GM12878 (cell line): ENCODE data around the gene TMEM151A. TPM values are rescaled to one million over a fixed set of nuclear protein-coding genes. Genes with fewer than 3 reads are reported as not detected.

Source experiments
- ATAC-seq: fragments of 200-7000 bp; cut with Tn5 transposase; 3 replicates; pipeline ENCODE4 v1.9.1; 2020; ENCODE audit warnings: mild to moderate bottlenecking, moderate library complexity
- BruUV-seq: library from RNA; stranded (reverse); fragments of 400-500 nt; replicated peaks from 2 replicates; lab custom pipeline; 2021; lab: Mats Ljungman, UMichigan
- CTCF ChIA-PET: fragments of 300-600 bp; sonication (Branson Sonifier 250); formaldehyde crosslinking; extraction: SDS; loops from one replicate; lab custom pipeline; 2021; ENCODE audit warnings: inconsistent platforms; lab: Yijun Ruan, JAX
- POLR2A ChIA-PET: fragments of 350-600 bp; formaldehyde crosslinking; extraction: SDS; loops from one replicate; lab custom pipeline; 2021; ENCODE audit warnings: inconsistent platforms; lab: Charles Lee
- RAD21 ChIA-PET: fragments of 300-600 bp; sonication (Branson Sonifier 250); formaldehyde crosslinking; loops from one replicate; lab custom pipeline; 2023; ENCODE audit warnings: antibody characterized with exemption; ENCODE audit not compliant: unreplicated experiment; lab: Charles Lee
- SMC1A ChIA-PET: fragments of 300-600 bp; sonication (Branson Sonifier 250); formaldehyde crosslinking; loops from one replicate; lab custom pipeline; 2023; ENCODE audit not compliant: unreplicated experiment, uncharacterized antibody; lab: Charles Lee
- DNase-seq: peaks from one replicate; pipeline ENCODE4 v3.0.0-alpha.2; 2011; ENCODE audit warnings: low read depth, low spot score
- FAIRE-seq: peaks from 3 replicates; lab custom pipeline; 2011; peaks lifted over from hg19 to GRCh38; lab: Jason Lieb, UNC
- H2AFZ ChIP-seq: 2 replicates; pipeline ENCODE4 v1.6.0; 2011; ENCODE audit warnings: low read depth, low read length, control low read depth; ENCODE audit not compliant: control insufficient read depth
- H3K27ac ChIP-seq: 2 replicates; pipeline ENCODE4 v1.5.1; 2011; ENCODE audit warnings: control low read depth; ENCODE audit not compliant: control insufficient read depth, insufficient read depth
- H3K27me3 ChIP-seq, 2 experiments: replicated peaks in 1 of 2; 2 replicates each; pipeline versions ENCODE4 v1.6.0 to v1.6.1; 2011; ENCODE audit warnings: low read length in 1 of 2; ENCODE audit not compliant: control insufficient read depth in 2 of 2, insufficient read depth in 2 of 2
- H3K36me3 ChIP-seq, 2 experiments: 2 replicates each; pipeline ENCODE4 v1.5.1; 2011; ENCODE audit warnings: low read length in 1 of 2; ENCODE audit not compliant: control insufficient read depth in 2 of 2, insufficient read depth in 2 of 2
- H3K4me1 ChIP-seq: 2 replicates; pipeline ENCODE4 v1.6.1; 2011; ENCODE audit warnings: mild to moderate bottlenecking, low read length, moderate library complexity, mixed read lengths; ENCODE audit not compliant: control insufficient read depth, insufficient read depth
- H3K4me2 ChIP-seq: 2 replicates; pipeline ENCODE4 v1.6.0; 2011; ENCODE audit warnings: control low read depth; ENCODE audit not compliant: control insufficient read depth, insufficient read depth
- H3K4me3 ChIP-seq: fragments of 200-600 bp; sonication (generic); 2 replicates; pipeline ENCODE4 v1.5.1; 2016
- H3K79me2 ChIP-seq: 2 replicates; pipeline ENCODE4 v1.6.0; 2011; ENCODE audit warnings: low read length; ENCODE audit not compliant: control insufficient read depth, insufficient read depth
- H3K9ac ChIP-seq: 2 replicates; pipeline ENCODE4 v1.8.0; 2011; ENCODE audit warnings: low read length, control low read depth, mixed read lengths; ENCODE audit not compliant: control insufficient read depth, insufficient read depth
- H3K9me3 ChIP-seq: replicated peaks from 3 replicates; pipeline ENCODE4 v1.5.1; 2011; ENCODE audit warnings: mild to moderate bottlenecking, low read length; ENCODE audit not compliant: control insufficient read depth, insufficient read depth
- H4K20me1 ChIP-seq: 2 replicates; pipeline ENCODE4 v1.6.0; 2011; ENCODE audit not compliant: control insufficient read depth, insufficient read depth
- IKZF2 ChIP-seq, 2 experiments: fragments of 450-650 bp; IDR thresholded peaks; 2 replicates each; pipeline ENCODE4 v1.6.1; 2017; ENCODE audit warnings: mild to moderate bottlenecking in 2 of 2, moderate library complexity in 2 of 2
- LARP7 ChIP-seq: fragments of 450-650 bp; IDR thresholded peaks from 2 replicates; pipeline ENCODE4 v1.6.1; 2017; ENCODE audit warnings: mild to moderate bottlenecking
- NFYB ChIP-seq: IDR thresholded peaks from 2 replicates; pipeline ENCODE4 v1.6.1; 2011; ENCODE audit warnings: low read depth, mild to moderate bottlenecking, low read length, improper control_type of control experiment, moderate library complexity; ENCODE audit not compliant: insufficient read depth
- NRF1 ChIP-seq: conservative IDR thresholded peaks from 2 replicates; pipeline ENCODE4 v1.6.1; 2011; ENCODE audit warnings: mild to moderate bottlenecking, low read depth, low read length, improper control_type of control experiment
- POU2F2 ChIP-seq: IDR thresholded peaks from 3 replicates; pipeline ENCODE4 v1.6.1; 2011; ENCODE audit warnings: low read depth, mild to moderate bottlenecking, low read length, borderline replicate concordance
- WGBS: methylation state at CpG from one replicate; pipeline ENCODE4 v1.1.6; 2016; ENCODE audit warnings: low lambda C conversion rate; ENCODE audit not compliant: insufficient replicate concordance, insufficient coverage; ENCODE audit errors: missing lambda C conversion rate; 5-methylcytosine and 5-hydroxymethylcytosine counted together
- in situ Hi-C: fragments of 300-500 bp; cut with MboI; formaldehyde crosslinking; loops from 9 replicates; pipeline ENCODE4 v1.14.3; 2018; ENCODE audit warnings: mixed read lengths
- intact Hi-C: fragments of 100-400 bp; cut with micrococcal nuclease; formaldehyde crosslinking; loops from one replicate; pipeline ENCODE4 v1.14.2; 2022; ENCODE audit not compliant: unreplicated experiment
- polyA plus RNA-seq, 11 experiments: library from polyadenylated mRNA; depleted of rRNA in 4 of 11; unstranded in 6 of 11; stranded (reverse) in 5 of 11; fragments of >200 nt; fragmentation: Nextera tagmentation in 4 of 11; fragmentation: Illumina TruSeq in 1 of 11; extraction: Ambion mirVana in 4 of 11; extraction: Trizol in 1 of 11; gene quantifications; 1 replicate in 1 of 11; 2 replicates in 10 of 11; pipeline versions ENCODE4 v1.2.1 to v1.2.3, GENCODE V29; 2011 to 2016; ENCODE audit warnings: inconsistent platforms in 2 of 11, missing spikeins in 2 of 11, low read depth in 1 of 11
- total RNA-seq, 4 experiments: library from RNA; depleted of rRNA in 3 of 4; stranded (reverse); fragments of >200 nt in 3 of 4; fragmentation: Illumina TruSeq in 1 of 4; extraction: Trizol in 1 of 4; gene quantifications; 2 replicates each; pipeline versions ENCODE4 v1.2.1 to v1.2.3, GENCODE V29; 2013 to 2021
- TF ChIP-seq, protein P1 (sequence below): IDR thresholded peaks from 2 replicates; pipeline ENCODE4 v1.6.1; 2011; ENCODE audit warnings: borderline replicate concordance, low read depth, mild to moderate bottlenecking, moderate library complexity, low read length; ENCODE audit not compliant: insufficient read depth, poor library complexity, severe bottlenecking
- TF ChIP-seq, protein P2 (sequence below): fragments of 450-650 bp; conservative IDR thresholded peaks from 2 replicates; pipeline ENCODE4 v1.6.1; 2017; ENCODE audit warnings: mild to moderate bottlenecking, moderate library complexity

TMEM151A gene
- total and polyA plus RNA-seq, 10 of the 15 experiments (the other 5 are each of a cell fraction or from before 2014, with no cell fraction given), result not detected

DNA sequence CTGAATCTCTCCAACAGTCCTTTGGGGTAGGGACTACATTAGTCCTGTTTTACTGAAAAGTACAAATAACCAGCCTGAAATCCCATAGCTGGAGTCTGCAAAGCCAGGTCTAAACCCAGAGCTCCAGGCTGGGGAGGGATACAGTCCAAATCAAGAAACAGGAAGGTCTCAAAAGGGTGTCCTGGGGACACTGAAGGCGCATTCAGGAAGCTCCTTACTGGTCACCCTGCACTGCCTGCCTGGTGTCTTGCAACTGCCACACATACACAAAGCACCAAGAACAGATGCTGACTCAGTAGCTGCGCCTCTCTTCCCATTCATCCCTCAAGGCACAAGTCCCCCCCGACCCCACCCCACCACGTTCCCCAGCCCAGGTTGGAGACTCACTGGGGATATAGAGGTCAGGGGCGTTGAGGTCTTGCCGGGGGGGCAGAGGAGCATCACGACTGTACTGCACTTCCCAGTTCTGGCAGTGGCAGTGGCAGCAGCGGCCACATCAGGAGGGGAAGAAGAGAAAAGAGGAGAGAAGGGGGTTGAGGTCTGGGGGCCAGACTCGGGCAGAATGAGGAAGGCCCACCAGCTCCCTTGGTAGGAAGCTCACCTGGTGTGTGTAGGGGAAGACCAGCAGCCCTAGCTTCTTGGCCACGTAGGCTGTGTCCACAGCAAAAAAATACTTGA is 4.3 kb upstream of the TMEM151A start (continued):
- TF ChIP-seq, protein P1, sequence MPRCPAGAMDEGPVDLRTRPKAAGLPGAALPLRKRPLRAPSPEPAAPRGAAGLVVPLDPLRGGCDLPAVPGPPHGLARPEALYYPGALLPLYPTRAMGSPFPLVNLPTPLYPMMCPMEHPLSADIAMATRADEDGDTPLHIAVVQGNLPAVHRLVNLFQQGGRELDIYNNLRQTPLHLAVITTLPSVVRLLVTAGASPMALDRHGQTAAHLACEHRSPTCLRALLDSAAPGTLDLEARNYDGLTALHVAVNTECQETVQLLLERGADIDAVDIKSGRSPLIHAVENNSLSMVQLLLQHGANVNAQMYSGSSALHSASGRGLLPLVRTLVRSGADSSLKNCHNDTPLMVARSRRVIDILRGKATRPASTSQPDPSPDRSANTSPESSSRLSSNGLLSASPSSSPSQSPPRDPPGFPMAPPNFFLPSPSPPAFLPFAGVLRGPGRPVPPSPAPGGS, result no peak
- TF ChIP-seq NRF1, result no peak
- TF ChIP-seq, protein P2, sequence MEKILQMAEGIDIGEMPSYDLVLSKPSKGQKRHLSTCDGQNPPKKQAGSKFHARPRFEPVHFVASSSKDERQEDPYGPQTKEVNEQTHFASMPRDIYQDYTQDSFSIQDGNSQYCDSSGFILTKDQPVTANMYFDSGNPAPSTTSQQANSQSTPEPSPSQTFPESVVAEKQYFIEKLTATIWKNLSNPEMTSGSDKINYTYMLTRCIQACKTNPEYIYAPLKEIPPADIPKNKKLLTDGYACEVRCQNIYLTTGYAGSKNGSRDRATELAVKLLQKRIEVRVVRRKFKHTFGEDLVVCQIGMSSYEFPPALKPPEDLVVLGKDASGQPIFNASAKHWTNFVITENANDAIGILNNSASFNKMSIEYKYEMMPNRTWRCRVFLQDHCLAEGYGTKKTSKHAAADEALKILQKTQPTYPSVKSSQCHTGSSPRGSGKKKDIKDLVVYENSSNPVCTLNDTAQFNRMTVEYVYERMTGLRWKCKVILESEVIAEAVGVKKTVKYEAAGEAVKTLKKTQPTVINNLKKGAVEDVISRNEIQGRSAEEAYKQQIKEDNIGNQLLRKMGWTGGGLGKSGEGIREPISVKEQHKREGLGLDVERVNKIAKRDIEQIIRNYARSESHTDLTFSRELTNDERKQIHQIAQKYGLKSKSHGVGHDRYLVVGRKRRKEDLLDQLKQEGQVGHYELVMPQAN, result no peak
- no peak for TF ChIP-seq POU2F2
- no peak for TF ChIP-seq LARP7

DNA sequence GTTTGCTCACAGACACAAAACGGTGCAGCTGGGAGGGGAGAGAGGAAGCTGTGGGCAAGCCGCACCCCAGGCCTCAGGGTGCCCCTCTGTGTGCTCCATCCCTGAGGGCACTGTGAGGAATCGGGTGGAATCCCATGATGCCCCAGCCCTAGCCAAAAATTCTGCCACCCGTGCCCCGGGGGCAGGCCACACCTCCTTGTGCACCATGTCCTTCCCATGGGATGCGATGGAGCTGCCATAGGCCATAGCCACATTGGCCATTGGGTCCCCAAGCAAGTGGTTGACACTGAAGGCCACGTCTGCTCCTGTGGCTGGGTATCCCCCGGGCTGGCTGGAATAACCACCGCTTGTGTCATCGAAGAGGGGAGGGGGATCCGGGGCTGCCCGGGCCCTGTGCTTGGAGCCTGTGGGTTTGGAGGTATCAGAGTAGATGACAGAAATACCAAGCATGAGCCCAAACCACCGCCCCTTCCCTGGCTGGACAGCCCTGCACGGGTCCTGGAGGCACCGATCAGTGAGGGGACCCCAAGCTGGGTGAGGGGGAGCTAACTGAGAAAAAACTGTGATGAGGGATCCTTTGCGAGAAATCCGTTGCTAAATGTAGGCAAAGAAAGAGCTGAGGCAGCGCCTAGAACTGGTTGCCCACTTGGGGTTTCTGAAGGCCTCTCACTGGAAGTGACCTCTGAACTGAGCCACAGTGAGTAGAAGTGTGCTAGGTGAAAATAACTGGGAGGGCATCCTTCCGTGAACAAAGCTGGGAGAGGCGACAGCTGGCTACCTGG is 3.6 kb upstream of the TMEM151A start:
- ChIA-PET POLR2A (interaction anchor here (0.6 to 2.4 kb wide), 6 partner anchors 18 to 236 kb away, joined by 3 to 26 read pairs (median 6); partner anchors contain the start of genes BRMS1, RAB1B and SF3B2), RAD21 (interaction anchor here (0.5 to 2.0 kb wide), 6 partner anchors 24 to 178 kb away, joined by 4 to 28 read pairs (median 6); partner anchors contain the start of genes BRMS1 and PELI3), SMC1A (interaction anchor here (0.7 to 2.1 kb wide), 6 partner anchors 16 to 137 kb away, joined by 3 to 6 read pairs (median 4); no protein-coding TSS in a partner anchor), CTCF (interaction anchor here (0.7 to 2.7 kb wide), 14 partner anchors 8 to 219 kb away, joined by 3 to 21 read pairs (median 5); partner anchors contain the start of genes RAB1B and RIN1)
- peaks cover 12% of the 10 kb centered on the region for H3K79me2 ChIP-seq
- H3K27me3 ChIP-seq, result peaks cover 2 to 6% of the 10 kb centered on the region in 2 experiments; a peak in 2 of 4 replicates
- TF ChIP-seq IKZF2 (IDR thresholded peaks at IDR 0.05), result 0 out of 4 replicates have a peak, but pooled peaks of 1 of the 2 experiments have one; percentile 9
- TF ChIP-seq NFYB, result no peak
- FAIRE-seq (no peak), DNase-seq (no peak), ATAC-seq (peak; percentile 5; the same call in 2 of the 3 replicates)
- H3K36me3 ChIP-seq, result no peaks in the 10 kb centered on the region; a peak in 1 of 4 replicates
- peaks cover 16% of the 10 kb centered on the region for H3K4me1 ChIP-seq
- intact Hi-C loops (no loop called here), in situ Hi-C loops (no loop called here)
- TSS peak; percentile 60 for BruUV-seq
- H2AFZ ChIP-seq, result peak overlapping the region; percentile 81
- peak overlapping the region; percentile 96 for H3K4me2 ChIP-seq
- no peaks in the 10 kb centered on the region; the same call in 1 of the 2 replicates for H4K20me1 ChIP-seq
- H3K9ac ChIP-seq, result peak overlapping the region; percentile 95
- 22% methylated on average over 20 of the region's 20 CpGs for WGBS
- peak overlapping the region; percentile 83 for H3K4me3 ChIP-seq
- peak overlapping the region; percentile 87 for H3K27ac ChIP-seq
- no peaks in the 10 kb centered on the region for H3K9me3 ChIP-seq
